AG04450 (cell line): Measurements from ENCODE around the gene CASKIN1. TPM values are rescaled to one million over a fixed set of nuclear protein-coding genes. Genes with fewer than 3 reads are reported as not detected.

Source experiments
- CTCF ChIA-PET: fragments of 300-600, 350-600 bp; formaldehyde crosslinking; extraction: SDS; loops from one replicate; lab custom pipeline; 2022; ENCODE audit warnings: antibody characterized with exemption, inconsistent platforms; lab: Charles Lee
- POLR2A ChIA-PET: fragments of 350-600 bp; formaldehyde crosslinking; extraction: SDS; loops from one replicate; lab custom pipeline; 2021; ENCODE audit warnings: antibody characterized with exemption, inconsistent platforms; lab: Yijun Ruan, JAX
- DNase-seq: peaks from one replicate; pipeline ENCODE4 v3.0.0-alpha.2; 2011; ENCODE audit warnings: low read depth, low spot score
- H3K27ac ChIP-seq: one replicate; pipeline ENCODE4 v1.5.1; 2012; ENCODE audit warnings: low read depth, low read length, control low read depth
- H3K27me3 ChIP-seq: one replicate; pipeline ENCODE4 v1.6.0; 2012; ENCODE audit warnings: low read length; ENCODE audit not compliant: control insufficient read depth, insufficient read depth
- H3K4me3 ChIP-seq: 2 replicates; pipeline ENCODE4 v1.5.1; 2011; ENCODE audit warnings: mild to moderate bottlenecking, low read depth, low read length, control low read depth
- H3K9me3 ChIP-seq: 2 replicates; pipeline ENCODE4 v1.5.1; 2012; ENCODE audit warnings: low read length; ENCODE audit not compliant: control insufficient read depth, insufficient read depth
- CTCF ChIP-seq: IDR thresholded peaks from 2 replicates; pipeline ENCODE4 v1.5.1; 2011; ENCODE audit warnings: low read depth, low read length, control low read depth, inconsistent platforms
- polyA plus RNA-seq: library from polyadenylated mRNA; depleted of rRNA; stranded (reverse); fragments of >200 nt; gene quantifications from 2 replicates; pipeline ENCODE4 v1.2.3, GENCODE V29; 2011

CASKIN1 gene
- polyA plus RNA-seq, 1 experiment, result 0.02 TPM

GRCh38 chr16:2178321-2179106, 17.9 kb downstream of the CASKIN1 start:
- no peak overlapping the region for H3K27ac ChIP-seq
- POLR2A ChIA-PET, result no interaction called here
- H3K27me3 ChIP-seq, result no peaks in the 10 kb centered on the region
- peaks cover 7% of the 10 kb centered on the region; the same call in 1 of the 2 replicates for H3K9me3 ChIP-seq
- TF ChIP-seq CTCF, result no peak
- H3K4me3 ChIP-seq, result no peak overlapping the region
- no peak for DNase-seq
- CTCF ChIA-PET, result no interaction called here

GRCh38 chr16:2177561-2177960, 18.8 kb downstream of the CASKIN1 start:
- Histone ChIP-seq H3K27me3 (no peaks in the 10 kb centered on the region), H3K27ac (no peak overlapping the region), H3K4me3 (no peak overlapping the region), H3K9me3 (peaks cover 7% of the 10 kb centered on the region; the same call in 1 of the 2 replicates)
- DNase-seq, result no peak
- TF ChIP-seq CTCF, result no peak
- ChIA-PET CTCF (no interaction called here), POLR2A (interaction anchor here (0.7 kb wide), 1 partner anchor 22 kb away, joined by 3 read pairs; the partner anchor contains the start of gene TRAF7)

- Histone ChIP-seq H3K4me3 (no peak overlapping the region), H3K27me3 (no peaks in the 10 kb centered on the region), H3K27ac (no peak overlapping the region), H3K9me3 (peaks cover 7% of the 10 kb centered on the region; the same call in 1 of the 2 replicates)
- TF ChIP-seq CTCF, result no peak
- no peak for DNase-seq
- POLR2A ChIA-PET, result no interaction called here
- CTCF ChIA-PET, result no interaction called here
These were observed 19.3 kb downstream of the CASKIN1 start for GRCh38 chr16:2177101-2177500.

- no peaks in the 10 kb centered on the region for H3K27me3 ChIP-seq
- ChIA-PET POLR2A (no interaction called here), CTCF (no interaction called here)
- no peak for TF ChIP-seq CTCF
- peaks cover 7% of the 10 kb centered on the region; the same call in 1 of the 2 replicates for H3K9me3 ChIP-seq
- DNase-seq, result no peak
- no peak overlapping the region for H3K4me3 ChIP-seq
- no peak overlapping the region for H3K27ac ChIP-seq
These were observed 20.4 kb downstream of the CASKIN1 start for GRCh38 chr16:2176047-2176446.

- no peak for TF ChIP-seq CTCF
- DNase-seq, result no peak
- H3K9me3 ChIP-seq, result peaks cover 7% of the 10 kb centered on the region; the same call in 1 of the 2 replicates
- ChIA-PET POLR2A (interaction anchor here (1.3 kb wide), 1 partner anchor 20 kb away, joined by 5 read pairs; the partner anchor contains the start of gene TRAF7), CTCF (no interaction called here)
- no peak overlapping the region for H3K27ac ChIP-seq
- no peak overlapping the region for H3K4me3 ChIP-seq
- no peaks in the 10 kb centered on the region for H3K27me3 ChIP-seq
These were observed 21.0 kb downstream of the CASKIN1 start for GRCh38 chr16:2175454-2175853.
